ENCODE data around the gene RNF148.

GRCh38 chr7:122652876-122653275 is 49.8 kb downstream of the RNF148 start:
- TF ChIP-seq POLR2A (IDR thresholded peaks at IDR 0.05; ENCODE audit: low read depth, low read length) (no peak), TAF1 (IDR thresholded peaks at IDR 0.05; ENCODE audit: low read depth, low read length) (no peak)
